ENCODE measurements around the gene FAR1.
"Not testable (repeated sequence)": the region's sequence is repeated elsewhere in the genome, so short reads cannot be mapped to it uniquely, and the experiment has no call there.

DNA sequence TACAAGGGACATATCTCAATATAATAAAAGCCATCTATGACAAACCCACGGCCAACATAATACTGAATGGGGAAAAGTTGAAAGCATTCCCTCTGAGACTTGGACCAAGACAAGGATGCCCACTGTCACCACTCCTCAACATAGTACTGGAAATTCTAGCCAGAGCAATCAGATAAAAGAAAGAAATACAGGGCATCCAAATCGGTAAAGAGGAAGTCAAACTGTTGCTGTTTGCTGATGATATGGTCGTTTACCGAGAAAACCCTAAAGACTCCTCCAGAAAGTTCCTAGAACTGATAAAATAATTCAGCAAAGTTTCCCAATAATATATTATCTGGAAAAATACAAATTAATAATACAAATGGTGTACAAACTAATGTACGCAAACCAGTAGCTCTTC is 84.8 kb downstream of the FAR1 start:
- not testable (repeated sequence) for TF ChIP-seq ZNF274 (IDR thresholded peaks at IDR 0.05; ENCODE audit: low read depth, low read length); SUZ12 (IDR thresholded peaks at IDR 0.05; ENCODE audit: extremely low read depth, insufficient read depth, insufficient read length); YY1 (IDR thresholded peaks at IDR 0.05; ENCODE audit: insufficient read depth, insufficient read length)

All from NT2/D1 (cell line).